GOT3 (cell line): Measurements from ENCODE around the gene SLC24A4.

Source experiments
- DNase-seq: peaks from one replicate; lab custom pipeline; 2025; ENCODE audit warnings: mixed read lengths; lab: John Stamatoyannopoulos, UW

Gene SLC24A4

GRCh38 chr14:92316937-92317336 is 6.0 kb upstream of the SLC24A4 start:
- no peak for DNase-seq

- no peak for DNase-seq
Measured at GRCh38 chr14:92317511-92317910, 5.5 kb upstream of the SLC24A4 start.

- DNase-seq, result no peak
Measured at GRCh38 chr14:92321701-92322100, 1.3 kb upstream of the SLC24A4 start.

- DNase-seq, result no peak
Measured at GRCh38 chr14:92322516-92322915, 449 bp upstream of the SLC24A4 start.

- DNase-seq, result no peak
Measured at GRCh38 chr14:92323916-92324818, 1.2 kb downstream of the SLC24A4 start.

- no peak for DNase-seq
Measured at GRCh38 chr14:92325835-92326234, 2.9 kb downstream of the SLC24A4 start.

GRCh38 chr14:92328664-92329255 is 5.8 kb downstream of the SLC24A4 start:
- no peak for DNase-seq

- no peak for DNase-seq
Measured at GRCh38 chr14:92334050-92334449, 11.1 kb downstream of the SLC24A4 start.

GRCh38 chr14:92336363-92336762 is 13.4 kb downstream of the SLC24A4 start:
- DNase-seq, result no peak

- DNase-seq, result no peak
Measured at GRCh38 chr14:92339426-92339825, 16.5 kb downstream of the SLC24A4 start.

GRCh38 chr14:92340071-92340470 is 17.1 kb downstream of the SLC24A4 start:
- no peak for DNase-seq

- DNase-seq, result no peak
Measured at GRCh38 chr14:92340931-92341330, 18.0 kb downstream of the SLC24A4 start.

- no peak for DNase-seq
Measured at GRCh38 chr14:92341791-92342190, 18.8 kb downstream of the SLC24A4 start.

GRCh38 chr14:92348154-92348553 is 25.2 kb downstream of the SLC24A4 start:
- DNase-seq, result no peak

- no peak for DNase-seq
Measured at GRCh38 chr14:92351750-92352149, 28.8 kb downstream of the SLC24A4 start.

GRCh38 chr14:92352158-92352985 is 29.4 kb downstream of the SLC24A4 start:
- no peak for DNase-seq

GRCh38 chr14:92353447-92353846 is 30.5 kb downstream of the SLC24A4 start:
- no peak for DNase-seq

GRCh38 chr14:92356677-92357076 is 33.7 kb downstream of the SLC24A4 start:
- no peak for DNase-seq

GRCh38 chr14:92360651-92361370 is 37.8 kb downstream of the SLC24A4 start:
- DNase-seq, result no peak

- no peak for DNase-seq
Measured at GRCh38 chr14:92362781-92363235, 39.8 kb downstream of the SLC24A4 start.

GRCh38 chr14:92366237-92366636 is 43.3 kb downstream of the SLC24A4 start:
- no peak for DNase-seq

GRCh38 chr14:92368001-92368400 is 45.0 kb downstream of the SLC24A4 start:
- no peak for DNase-seq
